Measurements from ENCODE around the gene FAM98A.
A peak's percentile ranks its signal among the peaks of the same experiment; 100 is the strongest.

Gene FAM98A

GRCh38 chr2:33541243-33541642 lies 57.9 kb downstream of the FAM98A start:
- Histone ChIP-seq H3K27me3 (ENCODE audit: low read length) (no peaks in the 10 kb centered on the region), H3F3A (ENCODE audit: insufficient read depth) (peaks cover 45% of the 10 kb centered on the region), H4K20me1 (ENCODE audit: low read depth, low read length) (no peaks in the 10 kb centered on the region), H3K9me2 (replicated peaks; ENCODE audit: insufficient read depth, low read length) (no peaks in the 10 kb centered on the region), H3K9ac (ENCODE audit: low read length) (no peak overlapping the region), H3K79me2 (ENCODE audit: insufficient read depth, low read length) (0 out of 2 replicates have a peak, but pooled peaks cover 5% of the 10 kb centered on the region), H3K27ac (ENCODE audit: low read depth, low read length) (peak overlapping the region; percentile 35; the same call in 1 of the 2 replicates), H3K36me3 (ENCODE audit: low read length) (peaks cover 78% of the 10 kb centered on the region), H3K4me2 (ENCODE audit: low read depth, low read length, poor library complexity, severe bottlenecking) (no peak overlapping the region), H3K9me3 (ENCODE audit: insufficient read depth, low read length) (no peaks in the 10 kb centered on the region), H3K4me3 (ENCODE audit: insufficient read depth, low read length, poor library complexity, severe bottlenecking) (no peak overlapping the region), H2AFZ (ENCODE audit: low read depth, low read length, severe bottlenecking) (no peak overlapping the region)
- no peak for TF ChIP-seq CTCF (IDR thresholded peaks at IDR 0.05; ENCODE audit: insufficient read depth, low read length, poor library complexity, severe bottlenecking)
- no peak for TF ChIP-seq EZH2phosphoT487 (conservative IDR thresholded peaks at IDR 0.05; ENCODE audit: low read length)

DNA sequence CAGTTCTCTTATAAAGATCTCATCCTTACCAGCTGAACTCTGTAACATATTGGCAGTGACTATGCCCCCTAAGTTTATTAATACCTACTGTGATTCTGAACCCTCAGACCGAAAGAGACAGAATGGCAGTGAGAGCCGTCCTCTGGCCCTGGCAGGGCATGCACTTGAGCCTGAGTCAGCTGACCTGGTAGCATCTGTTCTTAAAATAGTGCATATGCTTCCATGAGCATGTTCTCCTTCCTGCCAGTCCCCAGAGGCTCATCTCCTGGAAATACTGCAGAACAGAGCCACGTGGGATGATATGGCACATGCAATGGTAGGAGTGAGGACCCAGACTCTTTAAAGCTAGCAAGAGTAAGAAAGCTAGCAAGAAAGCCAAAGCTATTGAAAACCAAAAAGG lies 63.7 kb downstream of the FAM98A start:
- Histone ChIP-seq H3K79me2 (ENCODE audit: insufficient read depth, low read length) (peaks cover 31% of the 10 kb centered on the region), H3K27ac (ENCODE audit: low read depth, low read length) (peak overlapping the region; percentile 39; the same call in 1 of the 2 replicates), H3K27me3 (ENCODE audit: low read length) (no peaks in the 10 kb centered on the region), H3F3A (ENCODE audit: insufficient read depth) (peaks cover 53% of the 10 kb centered on the region), H3K9me3 (ENCODE audit: insufficient read depth, low read length) (no peaks in the 10 kb centered on the region), H4K20me1 (ENCODE audit: low read depth, low read length) (no peaks in the 10 kb centered on the region), H3K4me3 (ENCODE audit: insufficient read depth, low read length, poor library complexity, severe bottlenecking) (no peak overlapping the region), H3K36me3 (ENCODE audit: low read length) (peaks cover 72% of the 10 kb centered on the region), H2AFZ (ENCODE audit: low read depth, low read length, severe bottlenecking) (no peak overlapping the region), H3K9me2 (replicated peaks; ENCODE audit: insufficient read depth, low read length) (no peaks in the 10 kb centered on the region), H3K9ac (ENCODE audit: low read length) (no peak overlapping the region), H3K4me2 (ENCODE audit: low read depth, low read length, poor library complexity, severe bottlenecking) (no peak overlapping the region)
- TF ChIP-seq CTCF (IDR thresholded peaks at IDR 0.05; ENCODE audit: insufficient read depth, low read length, poor library complexity, severe bottlenecking) (no peak), EZH2phosphoT487 (conservative IDR thresholded peaks at IDR 0.05; ENCODE audit: low read length) (no peak)

Measured in SU-DHL-6 (cell line).